ELF-1 (cell line): ENCODE measurements around the gene AHI1.
A peak's percentile ranks its signal among the peaks of the same experiment; 100 is the strongest.
"Not testable (repeated sequence)": the region's sequence is repeated elsewhere in the genome, so short reads cannot be mapped to it uniquely, and the experiment has no call there.

Source experiments
- DNase-seq: peaks from one replicate; pipeline ENCODE4 v3.0.0-alpha.2; 2016; ENCODE audit warnings: low read depth, low spot score

The AHI1 gene

DNA sequence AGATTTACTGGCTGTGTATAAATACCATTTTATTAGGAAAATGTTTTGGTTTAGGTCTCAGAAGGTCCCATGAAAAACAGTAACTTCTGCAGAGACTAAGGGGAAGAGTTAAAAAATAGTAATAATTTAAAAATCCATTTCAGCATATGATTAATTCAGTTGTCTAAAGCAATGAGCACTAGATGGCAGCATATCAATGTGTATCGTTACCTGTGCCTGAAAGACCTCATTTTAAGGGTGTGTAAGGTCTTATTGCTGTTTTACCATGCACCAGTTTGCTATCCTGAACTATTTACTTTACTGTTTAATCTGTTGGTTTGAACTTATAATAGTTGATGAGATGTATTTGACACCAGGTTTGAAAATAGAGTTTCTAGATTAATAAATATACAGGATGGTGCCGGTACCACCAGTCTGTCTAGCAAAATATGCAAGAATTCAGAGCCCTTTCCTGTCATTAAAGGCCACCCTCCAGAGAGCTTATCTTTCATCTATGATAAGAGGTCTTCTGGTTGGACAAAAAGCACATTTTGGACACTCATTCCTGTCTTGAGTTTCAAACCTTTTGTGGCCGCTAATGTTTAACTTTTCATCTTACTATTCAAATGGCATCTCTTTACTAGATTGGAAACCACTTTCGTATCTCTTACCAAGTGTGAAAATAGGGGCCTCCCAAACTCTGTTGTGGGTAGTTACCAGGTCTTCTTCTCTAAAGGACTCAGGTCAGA, 8.9 kb upstream of the AHI1 start:
- no peak for DNase-seq

DNA sequence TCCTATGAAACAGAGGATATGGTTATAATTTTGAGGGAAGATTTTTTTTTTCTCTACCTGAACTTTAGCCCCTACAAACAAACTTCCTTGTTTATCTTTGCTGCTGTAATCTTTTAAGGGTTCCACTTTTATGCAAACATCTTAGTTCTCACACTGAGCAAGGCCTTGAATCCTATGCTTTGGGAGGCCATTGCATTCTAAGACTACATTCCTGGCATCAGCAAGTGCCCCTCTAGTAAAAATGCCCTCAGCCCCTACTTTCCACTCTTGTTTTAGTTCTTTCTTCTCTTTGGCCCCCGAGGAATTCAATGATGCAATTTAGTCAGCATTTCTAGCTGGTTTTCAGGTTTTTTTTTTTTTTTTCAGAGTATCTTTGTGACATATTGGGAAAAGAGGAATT, 8.1 kb upstream of the AHI1 start:
- DNase-seq: no peak

- no peak for DNase-seq
Measured at GRCh38 chr6:135505222-135505621, 7.7 kb upstream of the AHI1 start.

DNA sequence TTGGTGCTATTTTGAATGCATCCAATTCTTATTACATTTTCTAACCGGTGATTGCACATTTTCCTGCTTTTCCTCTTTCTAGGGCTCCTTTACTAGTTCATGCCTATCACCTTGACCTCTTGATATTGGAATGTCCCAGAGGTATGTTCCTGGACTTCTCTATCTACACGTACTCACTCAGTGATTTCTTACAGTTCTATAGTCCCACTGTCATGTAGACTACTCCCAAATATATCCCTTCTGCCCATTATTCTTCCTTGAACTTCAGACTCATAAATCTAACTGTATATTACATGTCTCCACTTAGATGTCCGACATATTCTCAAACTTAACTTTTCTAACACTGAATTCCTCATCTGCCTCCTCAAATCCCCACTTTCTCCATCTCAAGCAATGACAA, 7.2 kb upstream of the AHI1 start:
- no peak for DNase-seq

DNA sequence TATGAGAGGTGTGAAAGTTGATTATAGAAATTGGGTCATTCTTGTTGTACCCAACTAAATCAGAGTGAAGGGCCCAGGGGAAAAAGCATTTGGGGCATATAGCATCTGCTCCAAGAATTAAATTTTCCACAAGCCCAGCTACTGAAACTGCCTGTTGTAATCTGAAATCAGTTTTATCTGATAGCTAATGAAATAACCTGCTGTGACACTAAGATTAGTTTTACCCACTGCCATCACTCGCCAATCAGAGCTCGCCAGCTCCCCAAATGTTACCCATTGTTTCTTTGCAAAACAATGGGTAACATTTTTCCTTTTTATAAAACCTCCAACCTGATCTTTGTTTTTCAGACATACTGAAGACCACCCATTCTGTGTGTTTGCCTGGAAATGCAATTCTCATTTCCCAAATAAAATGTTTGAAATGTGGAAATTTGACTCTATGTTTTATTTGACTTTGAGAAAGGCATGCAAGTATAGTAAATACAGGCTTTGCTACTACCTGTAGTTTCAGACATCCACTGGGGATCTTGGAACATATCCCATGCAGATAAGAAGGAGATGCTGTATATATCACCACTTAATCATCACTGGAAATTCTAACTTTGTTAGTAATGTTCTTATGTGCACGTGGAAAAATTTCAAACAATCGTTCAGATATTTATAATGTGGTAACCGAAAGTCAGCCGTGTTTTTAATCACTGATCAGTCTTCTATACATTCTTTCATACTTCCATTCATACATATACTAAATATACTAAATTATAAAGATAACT, 6.3 kb upstream of the AHI1 start:
- DNase-seq: no peak

GRCh38 chr6:135499441-135500340, 2.2 kb upstream of the AHI1 start:
- no peak for DNase-seq

- DNase-seq: peak; percentile 36
Measured at GRCh38 chr6:135498185-135498841, 773 bp upstream of the AHI1 start.

DNA sequence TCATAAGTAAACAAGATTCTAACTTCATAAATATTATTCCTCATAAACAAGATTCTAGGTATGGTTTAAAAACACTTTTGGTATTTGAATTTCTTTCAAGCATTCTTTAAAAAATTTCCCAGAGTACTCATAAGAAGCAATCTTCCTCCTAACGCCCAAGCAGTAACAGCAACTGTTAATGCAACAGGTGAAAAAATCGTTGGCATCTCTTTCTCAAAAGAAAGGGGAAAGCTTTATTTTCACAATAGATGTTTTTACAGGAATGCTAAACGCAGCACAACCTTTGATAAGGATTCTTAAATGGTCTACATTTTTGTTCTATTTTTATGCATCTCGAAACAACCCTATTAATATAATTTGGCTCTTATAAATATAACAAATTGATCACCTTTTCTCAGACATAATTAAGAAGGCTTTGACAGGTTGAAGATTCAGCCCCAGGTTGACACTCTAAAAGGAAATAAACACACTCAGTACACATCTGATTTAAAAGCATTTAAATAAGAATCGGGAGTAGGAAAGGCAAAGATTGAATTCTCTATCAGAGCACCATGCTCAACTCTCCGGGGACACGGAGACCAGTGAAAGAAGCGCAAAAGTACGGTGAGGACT, 634 bp downstream of the AHI1 start:
- no peak for DNase-seq

DNA sequence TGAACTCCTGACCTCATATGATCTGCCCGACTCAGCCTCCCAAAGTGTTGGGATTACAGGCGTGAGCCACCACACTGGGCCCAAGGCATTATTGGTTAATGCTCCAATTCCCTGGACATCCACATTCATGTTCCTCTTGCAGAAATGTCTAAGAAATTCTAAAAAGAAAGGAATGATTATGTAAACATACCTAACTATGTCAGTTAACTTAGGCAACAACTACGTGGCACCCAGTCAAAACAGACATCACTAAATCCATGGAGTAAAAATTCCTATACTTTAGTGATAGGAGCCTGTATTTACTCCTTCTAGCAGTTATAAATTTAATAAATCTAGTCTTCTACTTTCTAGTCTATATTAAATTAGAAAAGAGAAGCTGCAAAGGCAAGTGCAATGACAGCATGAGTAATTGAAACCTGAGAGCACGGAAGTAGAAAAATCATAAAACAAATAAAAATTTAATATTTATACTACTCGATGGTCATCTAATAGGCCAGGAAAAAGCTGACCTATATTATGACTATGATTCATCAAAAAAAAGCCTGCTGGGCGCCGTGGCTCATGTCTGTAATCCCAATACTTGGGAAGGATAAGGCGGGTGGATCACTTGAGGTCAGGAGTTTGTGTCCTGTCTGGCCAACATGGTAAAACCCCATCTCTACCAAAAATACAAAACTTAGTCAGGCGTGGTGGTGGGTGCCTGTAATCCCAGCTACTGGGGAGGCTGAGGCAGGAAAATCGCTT, 4.2 kb downstream of the AHI1 start:
- DNase-seq: no peak

DNA sequence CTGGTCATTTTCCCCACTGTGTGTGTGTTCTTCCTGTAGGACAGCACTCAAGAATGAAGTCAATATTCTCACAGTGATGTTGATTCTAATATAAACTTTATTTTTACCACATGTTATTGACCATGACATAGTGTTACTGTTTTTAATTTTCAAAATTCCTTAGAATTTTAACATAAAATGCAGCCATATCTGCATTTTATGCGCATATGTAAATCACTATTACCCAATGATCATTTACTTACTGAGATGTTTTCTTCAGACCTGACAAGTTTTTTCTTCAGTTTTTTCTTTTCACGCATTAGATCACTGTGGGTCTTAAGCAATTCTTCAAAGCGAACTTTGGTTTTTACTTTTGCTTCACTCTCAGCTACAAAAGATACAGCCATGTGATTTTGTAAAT, 7.2 kb downstream of the AHI1 start:
- no peak for DNase-seq

GRCh38 chr6:135488023-135488422, 9.5 kb downstream of the AHI1 start:
- DNase-seq: no peak

DNA sequence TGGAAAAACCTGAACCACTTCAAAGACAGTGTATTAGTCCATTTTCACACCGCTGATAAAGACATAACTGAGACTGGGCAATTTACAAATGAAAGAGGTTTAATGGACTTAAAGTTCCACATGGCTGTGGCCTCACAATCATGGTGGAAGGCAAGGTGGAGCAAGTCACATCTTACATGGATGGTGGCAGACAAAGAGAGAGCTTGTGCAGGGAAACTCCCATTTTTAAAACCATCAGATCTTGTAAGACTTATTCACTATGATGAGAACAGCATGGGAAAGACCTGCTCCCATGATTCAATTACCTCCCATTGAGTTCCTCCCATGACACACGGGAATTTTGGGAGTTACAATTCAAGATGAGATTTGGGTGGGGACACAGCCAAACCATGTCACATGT, 13.6 kb downstream of the AHI1 start:
- DNase-seq: not testable (repeated sequence)

DNA sequence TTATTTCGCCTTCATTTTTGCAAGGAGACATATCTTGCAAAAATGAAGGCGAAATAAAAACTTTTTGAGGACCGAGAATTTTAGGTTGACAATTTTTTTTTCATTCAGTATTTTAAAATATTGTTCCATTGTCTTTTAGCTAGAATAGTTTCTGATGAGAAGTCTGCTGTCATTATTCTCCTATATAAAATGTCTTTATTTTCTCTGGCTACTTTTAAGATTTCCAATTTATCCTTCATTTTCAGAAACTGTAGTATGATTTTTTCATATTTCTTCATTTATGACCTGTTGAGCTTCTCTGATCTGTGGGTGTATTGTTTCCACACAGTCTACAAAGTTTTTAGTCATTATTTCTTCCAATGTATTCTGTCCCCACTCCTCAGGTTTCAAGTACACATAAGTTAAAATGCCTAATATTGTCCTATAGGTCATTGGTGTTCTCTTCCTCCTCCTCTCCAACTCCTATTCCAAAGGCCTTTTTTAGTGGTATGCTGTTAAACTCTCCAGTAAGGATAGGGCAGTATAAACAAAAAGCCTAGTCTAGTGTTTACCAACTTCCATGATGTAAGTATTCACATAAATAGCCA, 15.7 kb downstream of the AHI1 start:
- DNase-seq: no peak

- DNase-seq: no peak
Measured at GRCh38 chr6:135479601-135480000, 17.9 kb downstream of the AHI1 start.

DNA sequence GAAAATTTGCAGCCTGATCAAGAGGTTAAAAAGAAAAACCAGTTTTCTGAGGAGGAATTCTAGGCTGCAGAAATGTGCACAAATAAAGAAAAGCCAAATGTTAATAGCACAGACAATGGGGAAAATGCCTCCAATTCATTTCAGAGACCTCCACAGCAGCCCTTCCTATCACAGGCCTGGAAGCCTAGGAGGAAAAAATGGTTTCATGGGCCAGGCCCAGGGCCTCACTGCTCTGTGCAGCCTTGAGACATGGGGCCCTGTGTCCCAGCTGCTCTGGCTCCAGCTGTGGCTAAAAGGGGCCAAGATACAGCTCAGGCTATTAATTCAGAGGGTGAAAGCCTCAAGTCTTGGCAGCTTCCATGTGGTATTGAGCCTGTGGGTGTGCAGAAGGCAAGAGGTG, 18.9 kb downstream of the AHI1 start:
- DNase-seq: no peak

GRCh38 chr6:135475292-135475886, 22.2 kb downstream of the AHI1 start:
- DNase-seq: no peak

DNA sequence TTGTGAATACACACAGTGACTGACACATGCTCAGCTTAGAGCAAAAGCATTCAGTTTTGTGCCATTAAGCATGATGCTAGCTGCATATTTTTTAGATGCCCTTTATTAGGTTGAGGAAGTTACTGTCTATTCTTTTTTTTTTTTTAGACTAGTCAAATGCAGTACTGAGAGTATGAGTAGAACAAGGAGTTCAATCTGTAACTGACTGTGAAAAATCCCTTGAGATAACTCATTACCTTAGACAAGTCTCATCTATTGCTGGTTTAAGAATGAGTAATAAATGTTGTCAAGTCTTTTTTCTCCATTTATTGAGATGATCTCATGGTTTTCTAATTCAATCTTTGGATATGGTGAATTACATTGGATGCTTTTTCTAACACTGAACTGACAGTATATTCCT, 23.2 kb downstream of the AHI1 start:
- no peak for DNase-seq

- DNase-seq: no peak
Measured at GRCh38 chr6:135465903-135466302, 31.6 kb downstream of the AHI1 start.

GRCh38 chr6:135465307-135465706, 32.2 kb downstream of the AHI1 start:
- no peak for DNase-seq

DNA sequence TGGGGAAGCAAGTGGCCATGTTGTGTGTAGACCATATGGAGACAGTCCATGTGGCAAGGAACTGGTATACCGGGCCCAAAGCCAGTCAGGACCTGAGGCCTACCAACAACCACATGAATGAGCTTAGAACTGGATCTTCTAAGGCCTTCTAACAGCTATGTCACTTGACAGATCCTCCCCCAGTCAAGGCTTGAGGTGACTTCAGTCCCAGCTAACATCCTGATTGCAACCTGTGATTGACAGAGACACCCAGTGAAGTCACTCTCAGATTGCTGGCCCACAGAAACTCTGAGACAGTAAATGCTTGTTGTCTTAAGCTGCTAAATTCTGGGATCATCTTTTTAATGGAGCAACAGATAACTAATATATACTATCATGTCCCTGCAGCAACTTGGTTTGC, 32.9 kb downstream of the AHI1 start:
- DNase-seq: no peak
